H9 (cell line): ENCODE results near the gene ARHGDIB. TPM values are rescaled to one million over a fixed set of nuclear protein-coding genes. Genes with fewer than 3 reads are reported as not detected.

Experiments
- DNase-seq: peaks from one replicate; pipeline ENCODE4 v3.0.0-alpha.2; 2017
- H2AFZ ChIP-seq: one replicate; pipeline ENCODE4 v1.6.1; 2013; ENCODE audit warnings: mild to moderate bottlenecking, low read length, control low read depth, moderate library complexity
- H2AK5ac ChIP-seq: 2 replicates; pipeline ENCODE4 v1.6.1; 2013; ENCODE audit warnings: low read length, control low read depth, mixed read lengths; ENCODE audit not compliant: insufficient read length
- H2BK120ac ChIP-seq: one replicate; pipeline ENCODE4 v1.6.1; 2013; ENCODE audit warnings: low read depth, mild to moderate bottlenecking, low read length, control low read depth, inconsistent platforms; ENCODE audit not compliant: poor library complexity, severe bottlenecking
- H2BK12ac ChIP-seq: 2 replicates; pipeline ENCODE4 v1.6.1; 2013; ENCODE audit warnings: low read length, control low read depth, mixed read lengths, low read depth; ENCODE audit not compliant: insufficient read length
- H2BK15ac ChIP-seq: 2 replicates; pipeline ENCODE4 v1.6.1; 2013; ENCODE audit warnings: low read depth, low read length, control low read depth
- H2BK20ac ChIP-seq: one replicate; pipeline ENCODE4 v1.6.1; 2013; ENCODE audit warnings: low read depth, mild to moderate bottlenecking, low read length, control low read depth, inconsistent platforms; ENCODE audit not compliant: poor library complexity, severe bottlenecking
- H2BK5ac ChIP-seq: 2 replicates; pipeline ENCODE4 v1.6.1; 2013; ENCODE audit warnings: low read length, control low read depth, mixed read lengths; ENCODE audit not compliant: insufficient read length
- H3K14ac ChIP-seq: 2 replicates; pipeline ENCODE4 v1.6.1; 2013; ENCODE audit warnings: low read length, control low read depth; ENCODE audit not compliant: insufficient read depth
- H3K18ac ChIP-seq: 2 replicates; pipeline ENCODE4 v1.6.1; 2013; ENCODE audit warnings: low read depth, mild to moderate bottlenecking, mixed read lengths, low read length, control low read depth; ENCODE audit not compliant: insufficient read length
- H3K23ac ChIP-seq: 2 replicates; pipeline ENCODE4 v1.6.1; 2013; ENCODE audit warnings: low read length, control low read depth, mixed read lengths, low read depth; ENCODE audit not compliant: insufficient read length
- H3K23me2 ChIP-seq: 2 replicates; pipeline ENCODE4 v1.6.1; 2013; ENCODE audit warnings: low read depth, mild to moderate bottlenecking, mixed read lengths, low read length, control low read depth; ENCODE audit not compliant: insufficient read length, poor library complexity, severe bottlenecking
- H3K27ac ChIP-seq: 2 replicates; pipeline ENCODE4 v1.5.1; 2013; ENCODE audit warnings: low read length, control low read depth, mixed read lengths, low read depth; ENCODE audit not compliant: insufficient read length
- H3K27me3 ChIP-seq: 2 replicates; pipeline ENCODE4 v1.6.1; 2013; ENCODE audit warnings: low read length, control low read depth, inconsistent platforms; ENCODE audit not compliant: insufficient read depth
- H3K4ac ChIP-seq: 2 replicates; pipeline ENCODE4 v1.6.1; 2013; ENCODE audit warnings: low read depth, mild to moderate bottlenecking, control low read depth, inconsistent platforms, low read length, moderate library complexity
- H3K4me1 ChIP-seq: 2 replicates; pipeline ENCODE4 v1.6.1; 2013; ENCODE audit warnings: low read length, control low read depth, inconsistent platforms; ENCODE audit not compliant: insufficient read depth
- H3K4me2 ChIP-seq: 2 replicates; pipeline ENCODE4 v1.6.1; 2013; ENCODE audit warnings: low read length, control low read depth, mixed read lengths; ENCODE audit not compliant: insufficient read length, insufficient read depth
- H3K56ac ChIP-seq: 2 replicates; pipeline ENCODE4 v1.6.1; 2013; ENCODE audit warnings: low read depth, mild to moderate bottlenecking, mixed read lengths, low read length, control low read depth; ENCODE audit not compliant: insufficient read length
- H3K79me1 ChIP-seq: 2 replicates; pipeline ENCODE4 v1.6.1; 2013; ENCODE audit warnings: low read depth, mild to moderate bottlenecking, moderate library complexity, low read length, control low read depth, inconsistent platforms; ENCODE audit not compliant: insufficient read depth, poor library complexity, severe bottlenecking
- H3K79me2 ChIP-seq: 2 replicates; pipeline ENCODE4 v1.6.1; 2013; ENCODE audit warnings: low read length, control low read depth, inconsistent platforms; ENCODE audit not compliant: insufficient read depth
- H3K9ac ChIP-seq: 2 replicates; pipeline ENCODE4 v1.6.1; 2013; ENCODE audit warnings: low read length, control low read depth, mixed read lengths; ENCODE audit not compliant: insufficient read length; ENCODE audit errors: extremely low read depth
- H3K9me3 ChIP-seq: one replicate; pipeline ENCODE4 v1.6.1; 2013; ENCODE audit warnings: low read depth, low read length, inconsistent platforms; ENCODE audit not compliant: control insufficient read depth
- H3T11ph ChIP-seq: one replicate; pipeline ENCODE4 v1.6.1; 2013; ENCODE audit warnings: mild to moderate bottlenecking, low read length, control low read depth, inconsistent platforms
- H4K20me1 ChIP-seq: one replicate; pipeline ENCODE4 v1.6.1; 2013; ENCODE audit not compliant: control insufficient read depth, insufficient read length, insufficient read depth
- H4K5ac ChIP-seq: 2 replicates; pipeline ENCODE4 v1.6.1; 2013; ENCODE audit warnings: low read depth, mild to moderate bottlenecking, mixed read lengths, low read length, control low read depth; ENCODE audit not compliant: insufficient read length
- H4K8ac ChIP-seq: replicated peaks from 2 replicates; pipeline ENCODE4 v1.6.1; 2013; ENCODE audit warnings: low read length, control low read depth, mixed read lengths, low read depth; ENCODE audit not compliant: insufficient read length
- H4K91ac ChIP-seq: 2 replicates; pipeline ENCODE4 v1.6.1; 2013; ENCODE audit warnings: low read depth, mild to moderate bottlenecking, moderate library complexity, mixed read lengths, low read length, control low read depth; ENCODE audit not compliant: insufficient read length
- H3K27ac Mint-ChIP-seq, 3 experiments: 2 replicates in 2 of 3; 3 replicates in 1 of 3; pipeline ENCODE4 v1.8.0; 2020 to 2021; ENCODE audit warnings: mixed read lengths in 3 of 3, mild to moderate bottlenecking in 1 of 3, moderate library complexity in 1 of 3
- H3K27me3 Mint-ChIP-seq: 2 replicates; pipeline ENCODE4 v1.8.0; 2021; ENCODE audit warnings: low read depth, mild to moderate bottlenecking, moderate library complexity, mixed read lengths
- H3K36me3 Mint-ChIP-seq, 3 experiments: 2 replicates in 2 of 3; 3 replicates in 1 of 3; pipeline ENCODE4 v1.8.0; 2020 to 2021; ENCODE audit warnings: low read depth in 3 of 3, mixed read lengths in 3 of 3; ENCODE audit not compliant: insufficient read depth in 1 of 3
- H3K4me1 Mint-ChIP-seq, 2 experiments: 2 replicates each; pipeline ENCODE4 v1.8.0; 2020; ENCODE audit warnings: mixed read lengths in 2 of 2
- H3K4me3 Mint-ChIP-seq, 2 experiments: 2 replicates in 1 of 2; 3 replicates in 1 of 2; pipeline ENCODE4 v1.8.0; 2020 to 2021; ENCODE audit warnings: mild to moderate bottlenecking in 2 of 2, mixed read lengths in 2 of 2, moderate library complexity in 1 of 2
- H3K9me3 Mint-ChIP-seq, 2 experiments: 2 replicates in 1 of 2; 3 replicates in 1 of 2; pipeline ENCODE4 v1.8.0; 2020; ENCODE audit warnings: mild to moderate bottlenecking in 2 of 2, mixed read lengths in 2 of 2, moderate library complexity in 1 of 2
- WGBS: extraction: QIAGEN DNeasy Blood & Tissue Kit; methylation state at CpG from one replicate; pipeline ENCODE4 v1.1.7; 2013; ENCODE audit warnings: missing lambda C conversion rate, low lambda C conversion rate, mixed read lengths; ENCODE audit not compliant: insufficient read length; ENCODE audit errors: extremely low coverage; 5-methylcytosine and 5-hydroxymethylcytosine counted together
- total RNA-seq: library from RNA; stranded (reverse); gene quantifications from 2 replicates; pipeline ENCODE4 v1.2.1, GENCODE V29; 2021
- TF ChIP-seq, protein P1 (sequence below): fragments of 200-600 bp; sonication (generic); conservative IDR thresholded peaks from 3 replicates; pipeline ENCODE4 v1.8.0; 2021; ENCODE audit warnings: antibody characterized with exemption, mild to moderate bottlenecking

The ARHGDIB gene
- total RNA-seq, 1 experiment from 2014 or later = 0.44 TPM

DNA sequence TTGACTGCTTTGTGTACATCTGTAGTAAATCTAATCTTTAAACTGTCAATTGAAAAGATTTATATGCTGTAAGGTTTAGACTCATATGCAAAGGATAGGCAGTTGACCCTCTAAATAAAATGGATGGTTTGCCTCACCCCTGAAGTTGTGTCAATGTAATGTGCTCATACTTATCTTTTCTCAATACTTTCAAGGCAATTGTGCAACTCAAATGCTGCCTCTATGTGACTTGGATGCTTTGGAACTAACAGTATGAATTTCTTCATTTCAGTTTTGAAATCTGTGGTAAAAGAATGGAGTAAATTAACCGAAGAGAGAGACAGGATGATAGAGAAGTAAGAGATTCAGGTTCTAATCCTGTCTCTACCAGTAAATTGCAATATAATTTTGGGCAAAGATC is 21.2 kb upstream of the ARHGDIB start:
- Histone ChIP-seq H3K4me2 (no peak overlapping the region), H3K27me3 (no peaks in the 10 kb centered on the region), H2BK120ac (no peak overlapping the region), H4K20me1 (no peaks in the 10 kb centered on the region), H4K91ac (no peak overlapping the region), H3K9me3 (no peaks in the 10 kb centered on the region), H3K79me1 (no peaks in the 10 kb centered on the region), H3K79me2 (no peaks in the 10 kb centered on the region), H3T11ph (no peak overlapping the region), H4K8ac (no peak overlapping the region), H2BK12ac (no peak overlapping the region), H3K23me2 (no peaks in the 10 kb centered on the region), H4K5ac (no peak overlapping the region), H2AK5ac (no peak overlapping the region), H3K18ac (no peak overlapping the region), H2BK15ac (no peak overlapping the region), H3K4ac (no peak overlapping the region), H2BK5ac (no peak overlapping the region), H3K27ac (no peak overlapping the region), H2AFZ (no peak overlapping the region), H3K9ac (no peak overlapping the region), H3K56ac (no peak overlapping the region), H3K4me1 (no peaks in the 10 kb centered on the region), H3K23ac (no peak overlapping the region), H2BK20ac (no peak overlapping the region), H3K14ac (no peak overlapping the region)
- Mint-ChIP-seq H3K36me3 (no peaks in the 10 kb centered on the region), H3K4me3 (no peak overlapping the region), H3K9me3 (no peaks in the 10 kb centered on the region), H3K27me3 (no peaks in the 10 kb centered on the region), H3K4me1 (no peaks in the 10 kb centered on the region), H3K27ac (no peak overlapping the region)
- no CpG with 5 or more reads among the region's 1 CpG for WGBS
- TF ChIP-seq, protein P1, sequence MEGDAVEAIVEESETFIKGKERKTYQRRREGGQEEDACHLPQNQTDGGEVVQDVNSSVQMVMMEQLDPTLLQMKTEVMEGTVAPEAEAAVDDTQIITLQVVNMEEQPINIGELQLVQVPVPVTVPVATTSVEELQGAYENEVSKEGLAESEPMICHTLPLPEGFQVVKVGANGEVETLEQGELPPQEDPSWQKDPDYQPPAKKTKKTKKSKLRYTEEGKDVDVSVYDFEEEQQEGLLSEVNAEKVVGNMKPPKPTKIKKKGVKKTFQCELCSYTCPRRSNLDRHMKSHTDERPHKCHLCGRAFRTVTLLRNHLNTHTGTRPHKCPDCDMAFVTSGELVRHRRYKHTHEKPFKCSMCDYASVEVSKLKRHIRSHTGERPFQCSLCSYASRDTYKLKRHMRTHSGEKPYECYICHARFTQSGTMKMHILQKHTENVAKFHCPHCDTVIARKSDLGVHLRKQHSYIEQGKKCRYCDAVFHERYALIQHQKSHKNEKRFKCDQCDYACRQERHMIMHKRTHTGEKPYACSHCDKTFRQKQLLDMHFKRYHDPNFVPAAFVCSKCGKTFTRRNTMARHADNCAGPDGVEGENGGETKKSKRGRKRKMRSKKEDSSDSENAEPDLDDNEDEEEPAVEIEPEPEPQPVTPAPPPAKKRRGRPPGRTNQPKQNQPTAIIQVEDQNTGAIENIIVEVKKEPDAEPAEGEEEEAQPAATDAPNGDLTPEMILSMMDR = no peak
- no peak for DNase-seq
